ENCODE measurements around the gene OR51F1.

GRCh38 chr11:4763096-4763495 lies 6.6 kb downstream of the OR51F1 start:
- TF ChIP-seq POLR2AphosphoS5 (IDR thresholded peaks at IDR 0.05; ENCODE audit: borderline replicate concordance, low read depth, low read length), result no peak
- no peak for TF ChIP-seq EZH2 (IDR thresholded peaks at IDR 0.05)
- no peak for TF ChIP-seq FOXP2 (optimal IDR thresholded peaks at IDR 0.05; ENCODE audit: control extremely low read depth, extremely low read length, insufficient read depth)
